CD4-positive, alpha-beta T cell treated with Interleukin-17A for 1 hour (primary cell): Measurements from ENCODE around the gene DOK6.

Experiments used
- DNase-seq: peaks from one replicate; pipeline ENCODE4 v3.0.0-alpha.2; 2020

DOK6 gene

GRCh38 chr18:69757733-69758132 is 357.0 kb downstream of the DOK6 start:
- DNase-seq, result no peak

GRCh38 chr18:69758458-69758857 is 357.8 kb downstream of the DOK6 start:
- DNase-seq, result no peak

GRCh38 chr18:69759046-69759445 is 358.4 kb downstream of the DOK6 start:
- DNase-seq, result no peak

GRCh38 chr18:69763002-69763401 is 362.3 kb downstream of the DOK6 start:
- no peak for DNase-seq

GRCh38 chr18:69763821-69764220 is 363.1 kb downstream of the DOK6 start:
- no peak for DNase-seq

- no peak for DNase-seq
Measured at GRCh38 chr18:69770238-69770637, 369.6 kb downstream of the DOK6 start.

GRCh38 chr18:69774831-69775230 is 374.1 kb downstream of the DOK6 start:
- DNase-seq, result no peak

- DNase-seq, result no peak
Measured at GRCh38 chr18:69777248-69777647, 376.6 kb downstream of the DOK6 start.

- no peak for DNase-seq
Measured at GRCh38 chr18:69778680-69779079, 378.0 kb downstream of the DOK6 start.

GRCh38 chr18:69780851-69781250 is 380.2 kb downstream of the DOK6 start:
- DNase-seq, result no peak

GRCh38 chr18:69784815-69785214 is 384.1 kb downstream of the DOK6 start:
- no peak for DNase-seq

- no peak for DNase-seq
Measured at GRCh38 chr18:69785466-69785865, 384.8 kb downstream of the DOK6 start.

- no peak for DNase-seq
Measured at GRCh38 chr18:69786427-69786826, 385.7 kb downstream of the DOK6 start.

GRCh38 chr18:69787825-69788547 is 387.3 kb downstream of the DOK6 start:
- DNase-seq, result no peak

- no peak for DNase-seq
Measured at GRCh38 chr18:69789794-69790193, 389.1 kb downstream of the DOK6 start.

GRCh38 chr18:69790649-69791048 is 390.0 kb downstream of the DOK6 start:
- DNase-seq, result no peak

GRCh38 chr18:69795791-69796190 is 395.1 kb downstream of the DOK6 start:
- no peak for DNase-seq

- no peak for DNase-seq
Measured at GRCh38 chr18:69804776-69805501, 404.3 kb downstream of the DOK6 start.

- no peak for DNase-seq
Measured at GRCh38 chr18:69808399-69808798, 407.7 kb downstream of the DOK6 start.

GRCh38 chr18:69813559-69813958 is 412.9 kb downstream of the DOK6 start:
- no peak for DNase-seq

GRCh38 chr18:69814861-69815385 is 414.2 kb downstream of the DOK6 start:
- DNase-seq, result no peak

- no peak for DNase-seq
Measured at GRCh38 chr18:69817335-69817940, 416.8 kb downstream of the DOK6 start.

- no peak for DNase-seq
Measured at GRCh38 chr18:69819460-69819859, 418.8 kb downstream of the DOK6 start.

GRCh38 chr18:69820538-69820937 is 419.9 kb downstream of the DOK6 start:
- no peak for DNase-seq
